DND-41 (cell line): ENCODE measurements around the gene SCGB1A1.

Experiments used
- ATAC-seq: fragments of 200-7000 bp; cut with Tn5 transposase; 3 replicates; pipeline ENCODE4 v1.9.1; 2021; ENCODE audit warnings: low read depth; ENCODE audit not compliant: insufficient read depth
- DNase-seq: peaks from one replicate; pipeline ENCODE4 v3.0.0-alpha.2; 2020
- H2AFZ ChIP-seq: 2 replicates; pipeline ENCODE4 v1.6.0; 2012; ENCODE audit warnings: low read depth, low read length
- H3K27ac ChIP-seq: 2 replicates; pipeline ENCODE4 v1.5.1; 2012; ENCODE audit warnings: low read length, inconsistent platforms
- H3K27me3 ChIP-seq: fragments of 200-600 bp; sonication (generic); 2 replicates; pipeline ENCODE4 v1.6.0; 2012; ENCODE audit warnings: low read length, mild to moderate bottlenecking, inconsistent platforms; ENCODE audit not compliant: insufficient read depth, poor library complexity
- H3K36me3 ChIP-seq: 2 replicates; pipeline ENCODE4 v1.5.1; 2012; ENCODE audit warnings: low read length, inconsistent platforms; ENCODE audit not compliant: insufficient read depth
- H3K4me1 ChIP-seq: 2 replicates; pipeline ENCODE4 v1.5.1; 2012; ENCODE audit warnings: mild to moderate bottlenecking, low read length; ENCODE audit not compliant: insufficient read depth
- H3K4me2 ChIP-seq: 2 replicates; pipeline ENCODE4 v1.6.0; 2012; ENCODE audit warnings: mild to moderate bottlenecking, moderate library complexity, low read length, inconsistent platforms; ENCODE audit not compliant: insufficient read depth
- H3K4me3 ChIP-seq, 2 experiments: fragments of 200-600 bp in 1 of 2; shearing (Covaris generic) in 1 of 2; 2 replicates each; pipeline ENCODE4 v1.5.1; 2012 to 2016; ENCODE audit warnings: inconsistent platforms in 2 of 2, low read length in 2 of 2, mild to moderate bottlenecking in 2 of 2, low read depth in 1 of 2, moderate library complexity in 1 of 2
- H3K79me2 ChIP-seq: 2 replicates; pipeline ENCODE4 v1.6.0; 2012; ENCODE audit warnings: low read length, inconsistent platforms; ENCODE audit not compliant: insufficient read depth
- H3K9ac ChIP-seq: 2 replicates; pipeline ENCODE4 v1.6.0; 2012; ENCODE audit warnings: low read depth, mild to moderate bottlenecking, inconsistent platforms, low read length, moderate library complexity
- H3K9me3 ChIP-seq: 2 replicates; pipeline ENCODE4 v1.5.1; 2012; ENCODE audit warnings: low read length, moderate library complexity, mild to moderate bottlenecking, inconsistent platforms; ENCODE audit not compliant: insufficient read depth, severe bottlenecking
- H4K20me1 ChIP-seq: 2 replicates; pipeline ENCODE4 v1.6.0; 2012; ENCODE audit warnings: low read length; ENCODE audit not compliant: insufficient read depth
- CTCF ChIP-seq: IDR thresholded peaks from 2 replicates; pipeline ENCODE4 v1.5.1; 2012; ENCODE audit warnings: borderline replicate concordance, low read length, moderate library complexity, mild to moderate bottlenecking; ENCODE audit not compliant: poor library complexity, severe bottlenecking; ENCODE audit errors: extremely low read depth
- EZH2 ChIP-seq: IDR thresholded peaks from 3 replicates; pipeline ENCODE4 v1.6.1; 2012; ENCODE audit warnings: borderline replicate concordance, low read depth, mild to moderate bottlenecking, moderate library complexity, low read length, inconsistent platforms; ENCODE audit not compliant: severe bottlenecking

The SCGB1A1 gene

GRCh38 chr11:62439785-62440602 lies 21.2 kb downstream of the SCGB1A1 start:
- no peak for DNase-seq
- Histone ChIP-seq H2AFZ (no peak overlapping the region), H3K9ac (no peak overlapping the region)

GRCh38 chr11:62443390-62444235 lies 24.8 kb downstream of the SCGB1A1 start:
- Histone ChIP-seq H3K4me1 (no peaks in the 10 kb centered on the region), H3K4me3 (no peak overlapping the region), H3K9ac (no peak overlapping the region), H3K4me2 (no peak overlapping the region), H3K36me3 (no peaks in the 10 kb centered on the region), H3K27ac (no peak overlapping the region), H2AFZ (no peak overlapping the region), H4K20me1 (no peaks in the 10 kb centered on the region), H3K27me3 (peaks cover 17% of the 10 kb centered on the region), H3K9me3 (no peaks in the 10 kb centered on the region), H3K79me2 (no peaks in the 10 kb centered on the region)
- no peak for DNase-seq
- no peak for TF ChIP-seq CTCF
- no peak for TF ChIP-seq EZH2
- ATAC-seq: no peak

More at GRCh38 chr11:62439785-62440602, 21.2 kb downstream of the SCGB1A1 start:
- ATAC-seq: no peak
- Histone ChIP-seq H3K36me3 (no peaks in the 10 kb centered on the region), H4K20me1 (no peaks in the 10 kb centered on the region), H3K4me3 (no peak overlapping the region), H3K27ac (no peak overlapping the region), H3K9me3 (no peaks in the 10 kb centered on the region), H3K4me2 (no peak overlapping the region), H3K4me1 (no peaks in the 10 kb centered on the region), H3K79me2 (no peaks in the 10 kb centered on the region), H3K27me3 (peaks cover 7% of the 10 kb centered on the region)
- TF ChIP-seq EZH2 (no peak), CTCF (no peak)

GRCh38 chr11:62444236-62444833 lies 25.5 kb downstream of the SCGB1A1 start:
- H3K79me2 ChIP-seq: no peaks in the 10 kb centered on the region
- DNase-seq (no peak), ATAC-seq (no peak)
- no peaks in the 10 kb centered on the region for H3K9me3 ChIP-seq
- peaks cover 17% of the 10 kb centered on the region for H3K27me3 ChIP-seq
- no peak overlapping the region for H3K4me3 ChIP-seq
- no peaks in the 10 kb centered on the region for H4K20me1 ChIP-seq
- TF ChIP-seq CTCF (no peak), EZH2 (no peak)
- H3K27ac ChIP-seq: no peak overlapping the region
- H3K4me2 ChIP-seq: no peak overlapping the region
- no peaks in the 10 kb centered on the region for H3K4me1 ChIP-seq
- H2AFZ ChIP-seq: no peak overlapping the region
- H3K9ac ChIP-seq: no peak overlapping the region
- no peaks in the 10 kb centered on the region for H3K36me3 ChIP-seq
